ENCODE results near the gene CORO7.

- no peak for TF ChIP-seq CTCF (IDR thresholded peaks at IDR 0.05)
- no peak for TF ChIP-seq POLR2A (IDR thresholded peaks at IDR 0.05; ENCODE audit: low read length)
- no peak for TF ChIP-seq ZC3H11A (IDR thresholded peaks at IDR 0.05)
- TF ChIP-seq USF2 (IDR thresholded peaks at IDR 0.05): no peak
- no peak for TF ChIP-seq RFX5 (IDR thresholded peaks at IDR 0.05)
- no peak for TF ChIP-seq FOSB (CRISPR knock-in tag; IDR thresholded peaks at IDR 0.05)
These were observed 95.7 kb downstream of the CORO7 start for GRCh38 chr16:4320571-4321137.

Data from A549 (cell line).